NCI-H2227 treated with DMSO at 0.1 percent for 48 hours (cell line): ENCODE data around the gene EME1.

Experiments used
- DNase-seq: peaks from one replicate; lab custom pipeline; 2025; lab: John Stamatoyannopoulos, UW

The EME1 gene

DNA sequence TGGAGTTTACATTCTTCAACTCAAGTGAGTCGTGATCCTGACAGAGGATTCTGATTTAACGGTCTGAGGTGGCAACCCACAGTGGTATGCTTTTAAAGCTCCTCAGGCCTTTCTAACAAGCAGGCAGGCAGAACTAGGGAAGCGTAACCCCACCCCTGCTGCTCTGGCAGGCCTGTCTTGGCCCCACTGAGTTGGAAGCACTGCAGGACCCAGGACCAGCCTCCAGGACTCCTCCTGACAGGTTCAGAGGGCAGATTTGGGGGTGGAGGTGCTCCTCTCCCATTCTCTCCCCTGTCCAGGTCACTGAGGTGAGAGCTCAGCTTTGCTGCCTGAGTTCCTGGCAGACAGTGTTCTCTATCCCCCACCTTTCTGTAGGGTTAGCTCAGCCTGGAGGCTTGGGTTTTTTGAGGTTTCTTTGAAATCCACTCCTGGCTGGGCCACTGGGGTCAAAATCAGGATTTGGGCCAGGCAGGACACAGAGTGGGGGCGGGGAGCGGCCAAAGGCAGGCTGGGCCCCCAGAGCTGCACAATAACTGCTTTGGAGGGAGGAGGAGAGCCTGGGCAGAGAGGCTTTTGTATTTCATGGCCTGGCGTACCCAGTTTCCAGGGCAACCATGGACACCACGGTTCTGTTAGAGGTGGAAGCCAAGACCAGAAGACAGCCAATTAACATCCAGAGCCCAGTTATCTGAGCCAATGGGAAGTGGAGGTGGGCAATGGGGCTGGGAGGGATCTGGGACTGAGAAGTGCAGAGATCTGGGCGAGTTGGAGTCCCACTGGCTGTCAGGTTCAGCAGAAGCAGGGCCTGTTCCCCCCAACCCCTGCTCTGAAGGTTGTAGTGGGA, 9.6 kb upstream of the EME1 start:
- DNase-seq, result peak; percentile 85

DNA sequence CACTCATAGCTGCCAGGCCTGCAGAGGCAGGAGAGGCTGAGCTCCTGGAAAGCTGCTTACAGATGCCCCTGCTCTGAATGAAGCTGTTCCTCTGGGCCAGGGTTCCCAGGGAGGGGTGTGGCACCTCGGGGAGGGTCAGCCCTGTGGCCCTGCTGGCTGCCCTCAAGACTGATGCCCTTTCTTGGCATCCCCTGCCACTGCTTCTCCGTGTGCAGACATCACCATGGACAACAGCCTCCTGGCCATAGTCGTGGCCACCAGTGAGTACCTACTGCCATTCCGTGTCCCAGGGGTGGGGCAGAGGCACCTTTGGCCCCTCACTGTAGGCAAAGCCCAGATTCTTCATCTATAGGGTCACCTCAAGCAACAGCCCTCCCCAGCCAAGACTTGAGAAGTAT, 9.0 kb upstream of the EME1 start:
- no peak for DNase-seq

- no peak for DNase-seq
Measured at GRCh38 chr17:50364715-50365114, 8.3 kb upstream of the EME1 start.

DNA sequence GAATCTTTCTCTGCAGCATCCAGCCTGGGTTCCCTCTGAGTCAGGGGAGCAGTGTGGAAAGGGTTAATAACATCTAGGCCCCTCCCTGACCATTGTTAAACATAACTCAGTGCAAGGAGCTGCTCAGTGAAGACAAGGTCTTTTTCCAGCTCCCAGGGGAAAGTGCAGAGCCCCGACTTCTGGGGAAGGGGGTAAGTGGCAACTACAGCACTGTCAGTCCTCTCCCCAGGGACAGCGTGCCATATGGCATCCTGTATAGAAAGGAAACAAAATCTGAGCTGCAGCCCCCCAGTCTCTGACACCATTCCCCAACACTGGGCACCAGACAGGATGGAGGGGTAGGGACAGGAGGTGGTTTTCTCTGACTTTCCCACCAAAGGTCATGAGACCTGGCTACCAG, 7.9 kb upstream of the EME1 start:
- DNase-seq, result no peak

DNA sequence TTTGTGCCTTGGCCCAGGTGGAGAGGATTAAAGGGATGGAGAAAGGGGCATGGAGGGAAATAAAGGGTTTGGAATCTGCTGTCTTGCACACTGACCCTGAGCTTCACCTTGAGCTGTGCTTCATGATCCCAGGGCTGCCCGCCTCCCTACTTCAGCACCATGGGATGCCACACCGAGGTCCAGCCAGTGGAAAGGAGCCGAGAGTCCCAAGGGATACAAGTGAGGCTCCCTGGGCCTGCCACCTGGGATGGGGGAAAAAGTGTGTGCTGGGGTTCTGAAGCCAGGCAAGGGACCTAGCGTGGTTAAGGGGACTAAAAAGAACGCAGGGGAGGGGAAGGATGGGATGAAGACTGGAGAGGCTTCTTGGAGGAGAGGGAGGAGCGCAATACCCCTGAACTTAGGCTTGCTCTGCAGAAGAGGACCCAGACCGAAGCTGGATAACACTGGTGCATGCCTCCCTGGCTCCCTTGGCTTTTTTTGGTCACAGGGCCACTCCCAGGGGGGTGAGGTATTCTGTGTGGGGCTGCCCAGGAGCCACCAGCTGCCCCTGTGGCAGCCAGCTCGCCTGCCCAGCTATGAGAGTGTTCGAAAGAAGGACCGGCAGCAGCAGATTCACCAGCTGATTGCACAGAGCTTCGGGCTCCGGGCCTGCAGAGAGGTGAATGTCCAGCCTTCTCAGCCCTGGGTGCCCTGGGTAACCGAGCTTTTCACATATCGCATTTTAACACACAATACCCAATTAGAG, 7.2 kb upstream of the EME1 start:
- DNase-seq, result no peak

- no peak for DNase-seq
Measured at GRCh38 chr17:50367401-50367800, 5.6 kb upstream of the EME1 start.

GRCh38 chr17:50370052-50370451, 3.0 kb upstream of the EME1 start:
- DNase-seq, result no peak

DNA sequence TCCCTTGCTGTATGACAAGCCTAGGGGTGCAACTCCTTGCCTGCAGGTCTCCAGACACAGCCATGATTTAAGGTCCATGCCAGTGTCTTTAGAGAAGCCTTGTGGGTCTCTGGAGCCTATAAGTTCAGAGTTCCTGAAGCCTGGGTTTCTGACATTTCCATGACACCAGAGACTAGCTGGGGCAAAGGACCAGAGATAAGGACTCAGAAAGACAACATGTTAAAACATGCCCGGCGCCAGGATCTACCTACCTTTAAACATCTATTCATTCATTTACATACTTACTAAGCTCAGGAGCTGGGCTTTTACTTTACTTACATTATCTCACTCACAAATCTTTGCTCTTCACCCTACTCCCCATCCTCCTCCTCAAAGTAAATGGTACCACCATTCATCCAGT, 1.5 kb upstream of the EME1 start:
- no peak for DNase-seq

DNA sequence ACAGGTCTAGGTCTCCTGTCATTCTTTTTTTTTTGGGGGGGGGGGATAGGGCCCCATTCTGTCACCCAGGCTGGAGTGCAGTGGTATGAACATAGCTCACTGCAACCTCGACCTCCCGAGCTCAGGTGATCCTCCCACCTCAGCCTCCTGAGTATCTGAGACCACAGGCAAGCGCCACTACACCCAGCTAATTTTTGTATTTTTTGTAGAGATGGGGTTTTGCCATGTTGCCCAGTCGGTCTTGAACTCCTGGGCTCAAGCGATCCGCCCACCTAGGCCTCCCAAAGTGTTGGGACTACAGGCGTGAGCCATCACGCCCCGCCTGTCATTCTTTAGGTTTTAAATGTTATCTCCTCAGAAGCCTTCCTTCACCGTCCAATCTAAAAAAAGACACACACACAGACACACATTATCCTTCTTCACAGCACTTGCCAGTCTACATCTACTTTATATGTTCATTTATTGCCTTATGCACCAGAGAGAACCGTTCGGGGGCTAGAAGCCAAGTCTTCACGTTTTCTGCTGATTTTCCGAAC, 739 bp upstream of the EME1 start:
- no peak for DNase-seq

- no peak for DNase-seq
Measured at GRCh38 chr17:50373705-50374104, 676 bp downstream of the EME1 start.

DNA sequence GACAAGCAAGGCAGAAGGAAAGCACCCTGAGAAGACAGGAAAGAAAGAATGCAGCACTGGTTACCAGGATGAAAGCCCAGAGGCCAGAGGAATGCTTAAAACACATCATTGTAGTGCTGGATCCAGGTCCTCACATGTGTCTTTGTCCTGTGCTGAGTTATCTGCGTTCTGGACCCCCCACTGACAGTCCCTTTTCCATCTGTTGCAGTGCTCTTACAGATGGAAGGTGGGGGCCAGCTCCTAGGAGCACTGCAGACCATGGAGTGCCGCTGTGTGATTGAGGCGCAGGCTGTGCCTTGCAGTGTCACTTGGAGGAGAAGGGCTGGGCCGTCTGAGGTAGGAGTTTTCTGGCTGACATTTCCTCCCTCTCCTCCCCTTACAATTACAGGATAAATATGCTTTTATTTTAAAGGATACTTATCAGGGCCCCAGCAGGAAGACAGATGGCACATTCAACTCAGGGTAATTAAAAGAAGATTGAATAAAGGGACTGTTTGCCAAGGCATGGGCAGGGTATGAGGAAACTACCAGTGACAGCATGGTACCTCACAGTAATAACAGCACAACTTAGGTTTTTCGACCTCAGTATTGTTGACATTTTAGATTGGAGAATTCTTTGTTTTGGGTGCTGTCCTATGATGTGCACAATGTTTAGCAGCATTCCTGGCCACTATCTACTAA, 3.0 kb downstream of the EME1 start:
- DNase-seq, result no peak

- no peak for DNase-seq
Measured at GRCh38 chr17:50379351-50380132, 6.5 kb downstream of the EME1 start.

GRCh38 chr17:50380369-50381259, 7.6 kb downstream of the EME1 start:
- DNase-seq, result no peak

GRCh38 chr17:50381260-50381815, 8.3 kb downstream of the EME1 start:
- DNase-seq, result no peak

- no peak for DNase-seq
Measured at GRCh38 chr17:50381920-50382319, 8.9 kb downstream of the EME1 start.

- no peak for DNase-seq
Measured at GRCh38 chr17:50382931-50383330, 9.9 kb downstream of the EME1 start.

DNA sequence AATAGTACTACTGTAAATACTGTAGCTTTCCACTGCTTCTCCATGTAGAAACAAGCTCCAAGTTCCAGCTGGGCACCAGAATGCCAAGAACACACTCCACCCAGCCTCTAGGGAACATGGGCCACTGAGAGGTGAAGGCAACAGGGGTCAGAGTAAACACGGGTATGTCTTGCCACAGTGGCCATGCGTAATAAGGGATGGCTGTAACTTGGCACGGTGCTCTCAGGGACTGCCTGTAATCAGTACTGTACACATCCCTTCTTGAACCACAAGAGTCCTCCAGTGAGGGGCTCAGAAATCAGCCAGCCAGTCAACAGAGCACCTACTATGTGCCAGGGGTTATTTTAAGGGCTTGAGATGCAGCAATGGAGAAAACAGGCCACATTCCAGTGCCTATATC, 13.5 kb downstream of the EME1 start:
- no peak for DNase-seq

GRCh38 chr17:50388728-50389127, 15.7 kb downstream of the EME1 start:
- no peak for DNase-seq

DNA sequence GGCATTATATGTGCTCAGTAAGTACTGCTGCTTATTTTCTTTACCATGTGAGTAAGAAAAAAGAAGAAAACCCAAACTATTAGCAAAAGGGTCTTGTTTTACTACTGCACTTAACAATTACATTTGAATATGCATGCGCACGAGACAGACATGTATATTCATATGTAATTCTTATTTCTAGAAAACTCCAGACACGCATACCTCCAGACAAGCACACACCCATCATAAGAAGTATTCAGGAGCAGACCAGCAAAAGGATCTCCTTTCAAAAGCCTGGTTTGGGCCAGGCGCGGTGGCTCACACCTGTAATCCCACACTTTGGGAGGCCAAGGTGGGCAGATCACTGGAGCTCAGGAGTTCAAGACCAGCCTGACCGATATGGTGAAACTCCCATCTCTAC, 16.5 kb downstream of the EME1 start:
- no peak for DNase-seq

DNA sequence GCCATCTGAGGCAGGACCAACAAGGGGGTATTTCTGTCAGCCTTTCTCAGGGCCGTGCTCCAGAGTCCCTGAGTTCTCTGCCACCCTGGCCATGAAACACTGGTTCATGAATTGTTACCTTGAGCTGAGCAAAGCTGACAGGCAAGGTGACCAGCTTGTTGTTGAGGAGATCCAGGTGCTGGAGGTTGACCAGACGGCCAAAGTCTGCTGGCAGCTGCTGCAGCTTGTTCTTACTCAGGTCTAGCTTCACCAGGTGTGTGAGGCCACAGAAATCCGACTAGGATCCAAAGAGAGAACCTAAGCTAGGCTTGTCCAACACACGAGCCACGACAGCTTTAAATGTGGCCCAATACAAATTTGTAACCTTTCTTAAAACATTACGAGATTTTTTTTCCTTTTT, 19.6 kb downstream of the EME1 start:
- DNase-seq, result no peak

DNA sequence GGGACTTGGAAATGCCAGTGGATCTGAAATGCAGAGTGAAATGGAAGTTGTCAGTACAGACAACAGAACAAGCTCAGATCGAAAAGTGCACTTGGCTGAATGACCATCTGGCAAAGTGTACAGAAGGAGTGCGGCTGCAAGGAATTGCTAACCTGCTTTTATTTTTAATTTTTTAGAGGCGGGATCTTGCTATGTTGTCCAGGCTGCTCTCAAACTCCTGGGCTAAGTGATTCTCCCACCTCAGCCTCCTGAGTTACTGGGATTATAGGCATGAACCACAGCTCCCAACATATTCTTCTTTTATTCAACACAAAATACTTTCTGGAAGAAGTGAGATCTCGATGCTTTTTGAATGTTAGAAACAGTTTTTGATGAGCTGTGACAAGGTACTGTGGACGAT, 20.7 kb downstream of the EME1 start:
- DNase-seq, result no peak
